ENCODE data around the gene ADD2.

Gene ADD2

DNA sequence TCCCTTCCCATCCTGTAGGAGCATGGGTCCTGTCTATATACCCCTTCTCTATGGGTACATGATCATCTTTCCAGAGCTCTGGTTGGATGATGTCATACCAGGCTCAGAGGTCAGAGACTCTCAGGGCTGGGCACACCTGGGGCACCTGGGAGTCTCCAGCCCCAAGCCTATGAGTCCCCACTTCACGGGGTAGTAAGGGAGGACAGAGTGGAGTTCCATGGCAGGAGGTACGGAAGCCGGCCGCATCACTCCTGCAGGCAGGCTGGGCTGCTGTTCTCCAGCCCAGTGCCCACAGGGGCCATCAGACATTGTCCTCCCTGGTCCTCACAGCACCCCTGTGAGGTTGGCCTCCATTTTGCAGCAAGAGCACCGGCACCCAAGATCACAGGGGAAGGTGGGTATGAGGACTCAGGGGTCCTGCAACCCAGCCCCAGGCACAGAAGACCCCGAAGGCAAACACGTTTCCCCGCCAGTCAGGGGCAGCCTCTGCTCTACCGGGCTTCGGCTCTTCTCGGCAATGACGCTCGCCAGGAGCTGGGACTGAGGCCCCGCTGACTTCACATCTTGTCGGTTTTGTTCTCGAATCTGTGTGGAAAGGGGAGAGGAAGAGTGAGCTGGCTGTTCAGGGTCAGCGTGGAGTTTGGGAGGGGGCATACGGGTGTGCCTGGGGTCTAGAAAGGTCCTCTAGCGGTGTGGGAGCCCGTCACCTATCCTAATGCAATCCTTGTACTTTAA lies 91.5 kb downstream of the ADD2 start:
- H3K27me3 ChIP-seq (ENCODE audit: control insufficient read depth, low read length), result 0 out of 2 replicates have a peak, but pooled peaks cover 4% of the 10 kb centered on the region
- H3K4me3 ChIP-seq (ENCODE audit: low read length), result no peak overlapping the region
- no peaks in the 10 kb centered on the region for H4K20me1 ChIP-seq (ENCODE audit: control insufficient read depth, insufficient read depth, low read depth, low read length)
- no peak overlapping the region for H3K4me2 ChIP-seq (ENCODE audit: low read length)
- no peaks in the 10 kb centered on the region for H3K36me3 ChIP-seq (ENCODE audit: control insufficient read depth, low read length)
- no peaks in the 10 kb centered on the region for H3K79me2 ChIP-seq (ENCODE audit: control insufficient read depth, low read length)
- no peak overlapping the region for H3K27ac ChIP-seq (ENCODE audit: low read depth, low read length)
- no peaks in the 10 kb centered on the region for H3K9me3 ChIP-seq (ENCODE audit: control insufficient read depth, insufficient read depth, low read length)
- H3K9me2 ChIP-seq (replicated peaks; ENCODE audit: control insufficient read depth, low read length), result no peaks in the 10 kb centered on the region
- H3K4me1 ChIP-seq (ENCODE audit: control insufficient read depth, low read length), result no peaks in the 10 kb centered on the region
- TF ChIP-seq EZH2phosphoT487 (IDR thresholded peaks at IDR 0.05; ENCODE audit: borderline replicate concordance, low read length), result no peak
- TF ChIP-seq, protein P1, sequence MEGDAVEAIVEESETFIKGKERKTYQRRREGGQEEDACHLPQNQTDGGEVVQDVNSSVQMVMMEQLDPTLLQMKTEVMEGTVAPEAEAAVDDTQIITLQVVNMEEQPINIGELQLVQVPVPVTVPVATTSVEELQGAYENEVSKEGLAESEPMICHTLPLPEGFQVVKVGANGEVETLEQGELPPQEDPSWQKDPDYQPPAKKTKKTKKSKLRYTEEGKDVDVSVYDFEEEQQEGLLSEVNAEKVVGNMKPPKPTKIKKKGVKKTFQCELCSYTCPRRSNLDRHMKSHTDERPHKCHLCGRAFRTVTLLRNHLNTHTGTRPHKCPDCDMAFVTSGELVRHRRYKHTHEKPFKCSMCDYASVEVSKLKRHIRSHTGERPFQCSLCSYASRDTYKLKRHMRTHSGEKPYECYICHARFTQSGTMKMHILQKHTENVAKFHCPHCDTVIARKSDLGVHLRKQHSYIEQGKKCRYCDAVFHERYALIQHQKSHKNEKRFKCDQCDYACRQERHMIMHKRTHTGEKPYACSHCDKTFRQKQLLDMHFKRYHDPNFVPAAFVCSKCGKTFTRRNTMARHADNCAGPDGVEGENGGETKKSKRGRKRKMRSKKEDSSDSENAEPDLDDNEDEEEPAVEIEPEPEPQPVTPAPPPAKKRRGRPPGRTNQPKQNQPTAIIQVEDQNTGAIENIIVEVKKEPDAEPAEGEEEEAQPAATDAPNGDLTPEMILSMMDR (IDR thresholded peaks at IDR 0.05; ENCODE audit: low read depth, low read length, poor library complexity, severe bottlenecking), result no peak
- no peaks in the 10 kb centered on the region for H3F3A ChIP-seq (ENCODE audit: control insufficient read depth, insufficient read depth)

DNA sequence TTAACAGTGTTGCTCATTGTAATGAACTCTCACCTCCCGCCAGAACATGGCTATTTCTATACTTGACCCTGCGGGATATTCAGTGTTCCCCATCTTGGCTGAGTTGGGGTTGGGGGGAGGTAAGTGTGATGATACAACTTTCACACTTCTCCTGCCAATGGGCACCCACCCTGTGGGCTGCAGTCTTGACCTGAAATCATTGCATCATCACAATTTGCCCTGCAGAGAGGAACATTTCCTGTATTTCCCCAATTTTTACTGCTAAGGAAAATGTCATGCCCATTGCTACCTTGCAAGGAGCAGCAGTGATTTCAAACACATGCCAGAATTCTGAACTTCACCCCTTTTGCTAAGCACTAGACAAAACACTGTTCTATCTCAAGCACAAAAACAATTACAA lies 92.1 kb downstream of the ADD2 start:
- Histone ChIP-seq H4K20me1 (ENCODE audit: control insufficient read depth, insufficient read depth, low read depth, low read length) (no peaks in the 10 kb centered on the region), H3K79me2 (ENCODE audit: control insufficient read depth, low read length) (no peaks in the 10 kb centered on the region), H3F3A (ENCODE audit: control insufficient read depth, insufficient read depth) (no peaks in the 10 kb centered on the region), H3K4me2 (ENCODE audit: low read length) (no peak overlapping the region), H3K36me3 (ENCODE audit: control insufficient read depth, low read length) (no peaks in the 10 kb centered on the region), H3K27me3 (ENCODE audit: control insufficient read depth, low read length) (0 out of 2 replicates have a peak, but pooled peaks cover 4% of the 10 kb centered on the region), H3K9me2 (replicated peaks; ENCODE audit: control insufficient read depth, low read length) (no peaks in the 10 kb centered on the region), H3K27ac (ENCODE audit: low read depth, low read length) (no peak overlapping the region), H3K9me3 (ENCODE audit: control insufficient read depth, insufficient read depth, low read length) (no peaks in the 10 kb centered on the region), H3K4me3 (ENCODE audit: low read length) (no peak overlapping the region), H3K4me1 (ENCODE audit: control insufficient read depth, low read length) (no peaks in the 10 kb centered on the region)
- TF ChIP-seq, protein P1 (IDR thresholded peaks at IDR 0.05; ENCODE audit: low read depth, low read length, poor library complexity, severe bottlenecking), result no peak
- no peak for TF ChIP-seq EZH2phosphoT487 (IDR thresholded peaks at IDR 0.05; ENCODE audit: borderline replicate concordance, low read length)

DNA sequence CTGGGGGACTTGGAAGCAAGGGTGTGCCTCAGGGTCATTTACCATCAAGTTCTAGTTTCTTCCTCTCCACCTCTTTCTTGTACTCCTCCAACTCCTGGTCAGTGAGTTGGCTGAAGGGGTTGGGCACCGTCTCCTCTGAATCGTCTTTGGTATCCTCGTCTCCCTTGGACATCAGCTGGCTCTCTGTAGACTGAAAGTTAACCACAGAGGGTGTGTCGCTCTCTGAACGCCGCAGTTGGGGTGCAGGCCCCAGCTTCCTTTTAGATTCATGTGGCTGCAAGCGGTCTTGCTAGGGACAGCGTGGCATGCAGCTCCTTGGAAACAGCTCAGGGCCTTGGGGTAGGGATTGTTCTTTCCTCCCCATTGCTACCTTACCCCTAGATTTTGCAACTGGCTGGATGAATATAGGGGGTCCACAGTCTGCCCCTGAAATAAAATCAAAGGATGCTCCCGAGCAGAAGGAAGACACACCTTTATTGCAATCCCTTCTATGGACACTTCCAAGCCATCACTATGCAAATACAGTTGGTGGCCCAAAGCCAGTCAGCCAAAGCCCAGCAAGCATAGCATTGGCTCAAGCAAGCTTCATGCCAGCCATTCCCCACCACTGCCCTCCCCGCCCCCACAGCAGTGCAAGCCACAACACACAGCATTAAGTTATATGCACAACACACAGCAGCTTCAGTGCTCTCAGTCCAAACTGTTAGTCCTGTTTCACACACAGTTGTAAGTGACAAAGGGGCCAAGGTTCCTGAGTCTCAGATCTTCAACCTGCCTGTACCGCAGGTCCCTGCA lies 93.2 kb downstream of the ADD2 start:
- H3K9me2 ChIP-seq (replicated peaks; ENCODE audit: control insufficient read depth, low read length), result no peaks in the 10 kb centered on the region
- TF ChIP-seq, protein P1 (IDR thresholded peaks at IDR 0.05; ENCODE audit: low read depth, low read length, poor library complexity, severe bottlenecking), result no peak
- TF ChIP-seq EZH2phosphoT487 (IDR thresholded peaks at IDR 0.05; ENCODE audit: borderline replicate concordance, low read length), result no peak
- H3K4me2 ChIP-seq (ENCODE audit: low read length), result no peak overlapping the region
- no peaks in the 10 kb centered on the region for H3K4me1 ChIP-seq (ENCODE audit: control insufficient read depth, low read length)
- no peaks in the 10 kb centered on the region for H3K36me3 ChIP-seq (ENCODE audit: control insufficient read depth, low read length)
- no peaks in the 10 kb centered on the region for H3K9me3 ChIP-seq (ENCODE audit: control insufficient read depth, insufficient read depth, low read length)
- no peaks in the 10 kb centered on the region for H4K20me1 ChIP-seq (ENCODE audit: control insufficient read depth, insufficient read depth, low read depth, low read length)
- H3K4me3 ChIP-seq (ENCODE audit: low read length), result no peak overlapping the region
- H3K27ac ChIP-seq (ENCODE audit: low read depth, low read length), result no peak overlapping the region
- no peaks in the 10 kb centered on the region for H3K79me2 ChIP-seq (ENCODE audit: control insufficient read depth, low read length)
- H3F3A ChIP-seq (ENCODE audit: control insufficient read depth, insufficient read depth), result no peaks in the 10 kb centered on the region
- 0 out of 2 replicates have a peak, but pooled peaks cover 4% of the 10 kb centered on the region for H3K27me3 ChIP-seq (ENCODE audit: control insufficient read depth, low read length)

Data from DOHH2 (cell line).